IMR-90 (cell line): ENCODE data around the gene SOX6. TPM values are rescaled to one million over a fixed set of nuclear protein-coding genes. Genes with fewer than 3 reads are reported as not detected.

Experiments used
- ATAC-seq: fragments of 200-7000 bp; cut with Tn5 transposase; 2 replicates; pipeline ENCODE4 v1.9.1; 2020; ENCODE audit warnings: low read depth, mild to moderate bottlenecking, moderate library complexity
- BruUV-seq: library from RNA; stranded (reverse); fragments of 400-500 nt; replicated peaks from 2 replicates; lab custom pipeline; 2021; lab: Mats Ljungman, UMichigan
- CTCF ChIA-PET: fragments of 300-600 bp; formaldehyde crosslinking; extraction: SDS; loops from one replicate; lab custom pipeline; 2021; ENCODE audit warnings: antibody characterized with exemption; lab: Yijun Ruan, JAX
- POLR2A ChIA-PET: fragments of 300-600 bp; sonication (Branson Sonifier 250); formaldehyde crosslinking; loops from one replicate; lab custom pipeline; 2022; ENCODE audit warnings: antibody characterized with exemption; ENCODE audit not compliant: unreplicated experiment; lab: Charles Lee
- DNase-seq: peaks from one replicate; pipeline ENCODE4 v3.0.0; 2013
- H2AFZ ChIP-seq: replicated peaks from 2 replicates; pipeline ENCODE3; 2013; ENCODE audit warnings: low read length, mild to moderate bottlenecking; ENCODE audit not compliant: poor library complexity
- H2AK5ac ChIP-seq: 2 replicates; pipeline ENCODE4 v1.6.1; 2013; ENCODE audit warnings: low read depth, low read length, inconsistent platforms
- H2AK9ac ChIP-seq: replicated peaks from 2 replicates; pipeline ENCODE3; 2013; ENCODE audit warnings: mild to moderate bottlenecking, low read depth, low read length, moderate library complexity; ENCODE audit not compliant: poor library complexity
- H2BK120ac ChIP-seq: 2 replicates; pipeline ENCODE4 v1.6.1; 2013; ENCODE audit warnings: low read depth, low read length, inconsistent platforms
- H2BK15ac ChIP-seq: 3 replicates; pipeline ENCODE4 v1.6.1; 2013; ENCODE audit warnings: low read depth, low read length, inconsistent platforms
- H2BK20ac ChIP-seq: 2 replicates; pipeline ENCODE4 v1.6.1; 2013; ENCODE audit warnings: low read depth, mild to moderate bottlenecking, inconsistent platforms, low read length, moderate library complexity
- H2BK5ac ChIP-seq: 2 replicates; pipeline ENCODE4 v1.6.1; 2013; ENCODE audit warnings: mild to moderate bottlenecking, low read depth, low read length, inconsistent platforms; ENCODE audit not compliant: poor library complexity, severe bottlenecking
- H3K14ac ChIP-seq: replicated peaks from 2 replicates; pipeline ENCODE4 v1.6.1; 2013; ENCODE audit warnings: low read depth, low read length, inconsistent platforms
- H3K18ac ChIP-seq: 2 replicates; pipeline ENCODE4 v1.6.1; 2013; ENCODE audit warnings: low read depth, low read length, control low read depth
- H3K23ac ChIP-seq: 2 replicates; pipeline ENCODE4 v1.6.1; 2013; ENCODE audit warnings: low read depth, low read length, inconsistent platforms
- H3K27ac ChIP-seq: 2 replicates; pipeline ENCODE4 v1.5.1; 2013; ENCODE audit warnings: mild to moderate bottlenecking, control low read depth, low read length; ENCODE audit not compliant: insufficient read depth
- H3K27me3 ChIP-seq: 2 replicates; pipeline ENCODE4 v1.6.1; 2013; ENCODE audit warnings: low read length; ENCODE audit not compliant: control insufficient read depth, insufficient read depth
- H3K36me3 ChIP-seq: 2 replicates; pipeline ENCODE4 v1.6.1; 2013; ENCODE audit warnings: low read length, mixed read lengths; ENCODE audit not compliant: control insufficient read depth, insufficient read depth
- H3K4ac ChIP-seq: 2 replicates; pipeline ENCODE4 v1.6.1; 2013; ENCODE audit warnings: low read depth, low read length, inconsistent platforms
- H3K4me1 ChIP-seq: 2 replicates; pipeline ENCODE4 v1.6.1; 2013; ENCODE audit warnings: low read length, mixed read lengths; ENCODE audit not compliant: control insufficient read depth, insufficient read depth
- H3K4me2 ChIP-seq: 2 replicates; pipeline ENCODE4 v1.6.1; 2013; ENCODE audit warnings: low read depth, mild to moderate bottlenecking, control low read depth, low read length, moderate library complexity
- H3K4me3 ChIP-seq: 2 replicates; pipeline ENCODE4 v1.5.1; 2013; ENCODE audit warnings: low read depth, mild to moderate bottlenecking, control low read depth, low read length, moderate library complexity; ENCODE audit not compliant: insufficient read depth
- H3K56ac ChIP-seq: 2 replicates; pipeline ENCODE4 v1.6.1; 2013; ENCODE audit warnings: low read length, inconsistent platforms; ENCODE audit not compliant: insufficient read depth; ENCODE audit errors: extremely low read depth
- H3K79me1 ChIP-seq, 2 experiments: 2 replicates each; pipeline ENCODE4 v1.6.1; 2013; ENCODE audit warnings: low read length in 2 of 2, inconsistent platforms in 1 of 2, low read depth in 1 of 2
- H3K9ac ChIP-seq: 2 replicates; pipeline ENCODE4 v1.6.1; 2013; ENCODE audit warnings: low read depth, low read length, control low read depth
- H3K9me1 ChIP-seq: 2 replicates; pipeline ENCODE4 v1.6.1; 2013; ENCODE audit warnings: low read length, inconsistent platforms; ENCODE audit not compliant: insufficient read depth
- H3K9me3 ChIP-seq: 2 replicates; pipeline ENCODE4 v1.6.1; 2013; ENCODE audit warnings: low read length; ENCODE audit not compliant: control insufficient read depth, insufficient read depth
- H4K20me1 ChIP-seq: 2 replicates; pipeline ENCODE4 v1.6.1; 2013; ENCODE audit warnings: low read length, inconsistent platforms; ENCODE audit not compliant: insufficient read depth
- H4K5ac ChIP-seq: 2 replicates; pipeline ENCODE4 v1.6.1; 2013; ENCODE audit warnings: mild to moderate bottlenecking, low read depth, low read length, control low read depth
- H4K8ac ChIP-seq, 2 experiments: 2 replicates each; pipeline ENCODE4 v1.6.1; 2013; ENCODE audit warnings: low read depth in 2 of 2, low read length in 2 of 2, control low read depth in 1 of 2, inconsistent platforms in 1 of 2
- H4K91ac ChIP-seq: 2 replicates; pipeline ENCODE4 v1.6.1; 2013; ENCODE audit warnings: low read depth, low read length, inconsistent platforms; ENCODE audit not compliant: insufficient read depth
- BHLHE40 ChIP-seq: fragments of 150-350 bp; IDR thresholded peaks from 2 replicates; pipeline ENCODE4 v1.6.1; 2016; ENCODE audit warnings: mild to moderate bottlenecking, low read depth, low read length
- CEBPB ChIP-seq: IDR thresholded peaks from 2 replicates; pipeline ENCODE4 v1.6.1; 2012; ENCODE audit warnings: low read depth, low read length, improper control_type of control experiment
- FOS ChIP-seq: fragments of 150-350 bp; IDR thresholded peaks from 2 replicates; pipeline ENCODE4 v1.6.1; 2016; ENCODE audit warnings: low read depth, low read length
- MAFK ChIP-seq: IDR thresholded peaks from 2 replicates; pipeline ENCODE4 v1.6.1; 2012; ENCODE audit warnings: low read depth, low read length, improper control_type of control experiment
- MAZ ChIP-seq: IDR thresholded peaks from 2 replicates; pipeline ENCODE4 v1.6.1; 2012; ENCODE audit warnings: low read depth, mild to moderate bottlenecking, low read length, improper control_type of control experiment, moderate library complexity, borderline replicate concordance
- MXI1 ChIP-seq: IDR thresholded peaks from 2 replicates; pipeline ENCODE4 v1.6.1; 2012; ENCODE audit warnings: low read depth, mild to moderate bottlenecking, low read length, moderate library complexity, borderline replicate concordance
- NFE2L2 ChIP-seq: fragments of 150-350 bp; IDR thresholded peaks from 2 replicates; pipeline ENCODE4 v1.6.1; 2016; ENCODE audit warnings: low read depth, mild to moderate bottlenecking, low read length
- RAD21 ChIP-seq: IDR thresholded peaks from 2 replicates; pipeline ENCODE4 v1.6.1; 2012; ENCODE audit warnings: low read length, improper control_type of control experiment
- RCOR1 ChIP-seq: IDR thresholded peaks from 2 replicates; pipeline ENCODE4 v1.6.1; 2012; ENCODE audit warnings: mild to moderate bottlenecking, low read length, improper control_type of control experiment; ENCODE audit not compliant: insufficient replicate concordance
- WGBS, 2 experiments: methylation state at CpG; one replicate each; pipeline versions ENCODE4 v1.1.5 to v1.1.7; 2013; ENCODE audit warnings: missing lambda C conversion rate in 2 of 2; ENCODE audit not compliant: insufficient read length in 1 of 2; ENCODE audit errors: extremely low coverage in 2 of 2; 5-methylcytosine and 5-hydroxymethylcytosine counted together
- dilution Hi-C: fragments of 300-500 bp; cut with HindIII; formaldehyde crosslinking; loops from one replicate; pipeline ENCODE4 v1.14.3; 2018; ENCODE audit warnings: low sequenced_read_pairs; ENCODE audit not compliant: unreplicated experiment
- in situ Hi-C: fragments of 300-500 bp; cut with MboI; formaldehyde crosslinking; loops from 3 replicates; pipeline ENCODE4 v1.14.3; 2019; ENCODE audit warnings: low sequenced_read_pairs, inconsistent platforms, mixed read lengths
- intact Hi-C: fragments of 100-400 bp; cut with micrococcal nuclease; formaldehyde crosslinking; loops from 2 replicates; pipeline ENCODE4 v1.10.0; 2022
- polyA plus RNA-seq, 3 experiments: library from polyadenylated mRNA; depleted of rRNA; stranded (reverse); fragments of >200 nt; gene quantifications; 2 replicates each; pipeline ENCODE4 v1.2.3, GENCODE V29; 2012; ENCODE audit warnings: low replicate concordance in 1 of 3
- total RNA-seq: library from RNA; depleted of rRNA; stranded (reverse); fragments of >200 nt; gene quantifications from 2 replicates; pipeline ENCODE4 v1.2.3, GENCODE V29; 2012

Gene SOX6
- total and polyA plus RNA-seq, 2 of the 4 experiments (the other 2 are of a cell fraction) = 1.7 to 7.7 TPM

DNA sequence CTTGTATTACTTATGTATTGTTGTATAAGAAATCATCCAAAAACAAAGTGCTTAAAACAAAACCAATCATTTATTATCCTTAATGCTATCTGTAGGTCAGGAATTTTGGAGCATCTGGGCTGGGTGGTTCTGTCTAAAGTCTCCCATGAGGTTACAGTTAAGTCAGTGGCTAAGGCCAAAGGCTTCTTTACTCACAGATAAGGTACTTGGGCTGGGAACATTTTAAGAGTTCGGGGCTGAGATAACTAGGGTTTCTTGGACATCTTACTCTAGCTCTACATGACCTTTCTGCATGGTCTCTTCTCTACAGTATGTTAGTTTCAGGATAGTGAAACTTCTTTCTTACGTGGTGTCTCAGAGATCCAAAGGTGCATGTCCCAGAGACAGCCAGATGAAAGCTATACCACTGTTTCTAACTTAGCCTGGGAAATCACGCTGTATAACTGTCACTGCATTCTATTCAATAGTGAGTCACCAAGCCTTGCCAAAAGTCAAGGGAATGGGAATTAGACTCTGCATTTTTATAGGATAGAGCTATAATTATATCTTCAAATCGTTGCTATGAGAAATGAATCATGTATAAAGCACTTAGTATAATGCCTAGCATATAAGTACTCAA is 29.6 kb downstream of the SOX6 start:
- peak overlapping the region; percentile 73; the same call in 1 of the 2 replicates for H3K4me2 ChIP-seq
- BruUV-seq = no TSS peak
- peaks cover 2% of the 10 kb centered on the region; the same call in 1 of the 2 replicates for H3K9me3 ChIP-seq
- H2BK5ac ChIP-seq = peak overlapping the region; percentile 58
- H3K79me1 ChIP-seq = no peaks in the 10 kb centered on the region; a peak in 1 of 4 replicates
- H3K4ac ChIP-seq = peak overlapping the region; percentile 18; the same call in 1 of the 2 replicates
- no peak overlapping the region for H3K9ac ChIP-seq
- peak; percentile 74 for ATAC-seq
- H4K20me1 ChIP-seq = no peaks in the 10 kb centered on the region
- no CpG with 5 or more reads among the region's 4 CpGs for WGBS, 2 experiments
- 0 out of 3 replicates have a peak overlapping the region, but pooled peaks have one; percentile 38 for H2BK15ac ChIP-seq
- no peak overlapping the region for H4K5ac ChIP-seq
- H3K4me3 ChIP-seq = no peak overlapping the region
- peaks cover 3% of the 10 kb centered on the region; the same call in 1 of the 2 replicates for H3K4me1 ChIP-seq
- dilution Hi-C loops = no loop called here
- H3K9me1 ChIP-seq = peaks cover 2% of the 10 kb centered on the region; the same call in 1 of the 2 replicates
- peaks cover 1% of the 10 kb centered on the region; the same call in 1 of the 2 replicates for H3K36me3 ChIP-seq
- DNase-seq = peak; percentile 78
- ChIA-PET CTCF (no interaction called here), POLR2A (no interaction called here)
- no peak overlapping the region for H3K56ac ChIP-seq
- peak overlapping the region; percentile 58; the same call in 1 of the 2 replicates for H2BK120ac ChIP-seq
- peak overlapping the region; percentile 5 for H2AFZ ChIP-seq
- no peaks in the 10 kb centered on the region for H3K27me3 ChIP-seq
- peak overlapping the region; percentile 53; the same call in 1 of the 2 replicates for H3K23ac ChIP-seq
- no peak overlapping the region for H2AK5ac ChIP-seq
- peak overlapping the region; percentile 43 for H3K14ac ChIP-seq
- TF ChIP-seq RCOR1 = no peak
- TF ChIP-seq CEBPB = no peak
- no peak for TF ChIP-seq NFE2L2
- no peak for TF ChIP-seq MAZ
- no peak for TF ChIP-seq RAD21
- TF ChIP-seq MXI1 = no peak
- no peak for TF ChIP-seq FOS
- no peak for TF ChIP-seq MAFK
- TF ChIP-seq BHLHE40 = no peak
- in situ Hi-C loops = no loop called here
- no peak overlapping the region for H4K8ac ChIP-seq
- no peak overlapping the region for H3K27ac ChIP-seq
- H4K91ac ChIP-seq = no peak overlapping the region; the same call in 1 of the 2 replicates
- no peak overlapping the region for H2AK9ac ChIP-seq
- H3K18ac ChIP-seq = peak overlapping the region; percentile 68; the same call in 1 of the 2 replicates
- intact Hi-C loops = no loop called here
- peak overlapping the region; percentile 22 for H2BK20ac ChIP-seq
